Mucosa of rectum (tissue), 2 donors: Measurements from ENCODE around the gene ITK.

Source experiments
- H3K27ac ChIP-seq, 2 donors: one replicate each; pipeline ENCODE4 v1.7.0; 2013; ENCODE audit warnings: inconsistent platforms in 2 of 2, low read depth in 2 of 2, low read length in 2 of 2
- H3K27me3 ChIP-seq, 2 donors: one replicate each; pipeline ENCODE4 v1.7.0; 2013; ENCODE audit warnings: low read length in 2 of 2; ENCODE audit not compliant: control insufficient read depth in 2 of 2, insufficient read depth in 2 of 2
- H3K36me3 ChIP-seq, 2 donors: one replicate each; pipeline ENCODE4 v1.7.0; 2013; ENCODE audit warnings: low read length in 2 of 2; ENCODE audit not compliant: control insufficient read depth in 2 of 2, insufficient read depth in 2 of 2
- H3K4me1 ChIP-seq, 2 donors: one replicate each; pipeline ENCODE4 v1.7.0; 2013; ENCODE audit warnings: low read length in 2 of 2, mild to moderate bottlenecking in 1 of 2; ENCODE audit not compliant: control insufficient read depth in 2 of 2, insufficient read depth in 2 of 2
- H3K4me3 ChIP-seq, 2 donors: one replicate each; pipeline ENCODE4 v1.7.0; 2013; ENCODE audit warnings: low read length in 2 of 2
- H3K9ac ChIP-seq, 2 donors: one replicate each; pipeline ENCODE4 v1.7.0; 2013; ENCODE audit warnings: low read length in 2 of 2, low read depth in 1 of 2, mild to moderate bottlenecking in 1 of 2
- H3K9me3 ChIP-seq, 2 donors: one replicate each; pipeline ENCODE4 v1.7.0; 2013; ENCODE audit warnings: low read length in 2 of 2; ENCODE audit not compliant: control insufficient read depth in 2 of 2
- donor health status: healthy.
- donor health status: Normal muscosa, but diverticular disease.

The ITK gene

DNA sequence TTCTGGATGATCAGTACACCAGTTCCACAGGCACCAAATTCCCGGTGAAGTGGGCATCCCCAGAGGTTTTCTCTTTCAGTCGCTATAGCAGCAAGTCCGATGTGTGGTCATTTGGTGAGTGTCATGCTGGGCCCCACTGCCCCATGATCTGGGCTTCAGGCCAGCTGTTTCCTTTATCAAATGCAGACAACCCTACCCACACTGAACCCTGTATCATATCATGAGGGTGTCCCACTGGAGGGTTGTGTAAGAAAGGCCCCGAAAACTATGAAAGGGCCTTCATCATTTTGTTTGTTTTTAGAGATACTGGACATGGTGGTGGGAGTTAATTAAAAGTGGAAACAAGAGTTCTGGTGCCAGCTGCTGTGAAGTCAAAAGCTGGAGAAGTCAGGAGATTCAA lies 65.2 kb downstream of the ITK start:
- Histone ChIP-seq H3K27me3 (no peaks in the 10 kb centered on the region), H3K9ac (no peak overlapping the region), H3K27ac (no peak overlapping the region), H3K4me3 (no peak overlapping the region), H3K9me3 (no peaks in the 10 kb centered on the region), H3K4me1 (peaks cover 8 to 11% of the 10 kb centered on the region in 2 donors), H3K36me3 (no peaks in the 10 kb centered on the region)

DNA sequence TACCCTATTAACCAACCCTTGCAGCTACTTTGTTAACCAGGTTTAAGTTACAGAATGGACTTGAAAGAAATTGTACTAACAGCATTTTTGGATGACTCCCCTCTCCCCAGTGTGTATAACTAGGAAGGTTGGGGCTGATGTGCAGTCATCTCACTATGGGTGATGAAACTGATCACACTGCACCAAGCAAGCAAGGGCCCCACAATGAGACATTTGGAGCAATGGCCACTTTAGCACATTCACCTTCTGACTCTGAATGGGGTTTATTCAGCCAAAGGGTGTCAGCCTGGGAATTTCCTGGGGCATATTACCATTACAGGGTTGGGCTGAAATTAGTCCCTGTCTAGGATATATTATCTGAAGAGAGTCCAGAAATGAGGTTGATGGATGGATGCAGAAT lies 66.6 kb downstream of the ITK start:
- H3K9me3 ChIP-seq = no peaks in the 10 kb centered on the region
- no peak overlapping the region for H3K4me3 ChIP-seq
- no peaks in the 10 kb centered on the region for H3K36me3 ChIP-seq
- no peak overlapping the region for H3K27ac ChIP-seq
- no peak overlapping the region for H3K9ac ChIP-seq
- H3K27me3 ChIP-seq = no peaks in the 10 kb centered on the region
- H3K4me1 ChIP-seq = peaks cover 8 to 11% of the 10 kb centered on the region in 2 donors

DNA sequence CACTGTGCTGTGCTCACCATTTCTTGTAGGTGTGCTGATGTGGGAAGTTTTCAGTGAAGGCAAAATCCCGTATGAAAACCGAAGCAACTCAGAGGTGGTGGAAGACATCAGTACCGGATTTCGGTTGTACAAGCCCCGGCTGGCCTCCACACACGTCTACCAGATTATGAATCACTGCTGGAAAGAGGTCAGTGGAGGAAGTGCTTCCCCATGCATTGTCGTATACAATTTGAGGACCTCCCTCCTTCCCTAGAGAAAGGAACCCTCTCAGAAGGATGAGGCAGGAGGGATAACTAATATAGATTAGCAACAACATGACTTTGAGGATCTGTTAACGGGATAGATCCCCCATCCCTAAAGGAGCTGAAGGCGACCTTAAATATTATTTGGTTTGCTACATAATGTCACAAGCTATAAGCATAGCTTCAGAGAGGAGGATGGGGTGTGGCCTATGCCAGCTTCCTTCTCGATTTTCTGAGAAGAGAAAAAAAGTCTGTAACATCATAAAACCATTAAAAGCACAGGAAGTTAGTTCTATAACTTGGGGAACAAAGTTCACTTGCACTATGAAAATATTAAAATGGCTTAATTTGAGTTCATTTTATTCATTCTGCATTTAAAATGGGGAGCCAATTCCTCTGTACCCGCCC lies 68.3 kb downstream of the ITK start:
- H3K4me3 ChIP-seq = no peak overlapping the region
- no peaks in the 10 kb centered on the region for H3K9me3 ChIP-seq
- peak overlapping the region in 1 of 2 donors; percentile 56 for H3K27ac ChIP-seq
- no peaks in the 10 kb centered on the region for H3K27me3 ChIP-seq
- no peak overlapping the region for H3K9ac ChIP-seq
- H3K36me3 ChIP-seq = no peaks in the 10 kb centered on the region
- H3K4me1 ChIP-seq = peaks cover 11 to 16% of the 10 kb centered on the region in 2 donors

DNA sequence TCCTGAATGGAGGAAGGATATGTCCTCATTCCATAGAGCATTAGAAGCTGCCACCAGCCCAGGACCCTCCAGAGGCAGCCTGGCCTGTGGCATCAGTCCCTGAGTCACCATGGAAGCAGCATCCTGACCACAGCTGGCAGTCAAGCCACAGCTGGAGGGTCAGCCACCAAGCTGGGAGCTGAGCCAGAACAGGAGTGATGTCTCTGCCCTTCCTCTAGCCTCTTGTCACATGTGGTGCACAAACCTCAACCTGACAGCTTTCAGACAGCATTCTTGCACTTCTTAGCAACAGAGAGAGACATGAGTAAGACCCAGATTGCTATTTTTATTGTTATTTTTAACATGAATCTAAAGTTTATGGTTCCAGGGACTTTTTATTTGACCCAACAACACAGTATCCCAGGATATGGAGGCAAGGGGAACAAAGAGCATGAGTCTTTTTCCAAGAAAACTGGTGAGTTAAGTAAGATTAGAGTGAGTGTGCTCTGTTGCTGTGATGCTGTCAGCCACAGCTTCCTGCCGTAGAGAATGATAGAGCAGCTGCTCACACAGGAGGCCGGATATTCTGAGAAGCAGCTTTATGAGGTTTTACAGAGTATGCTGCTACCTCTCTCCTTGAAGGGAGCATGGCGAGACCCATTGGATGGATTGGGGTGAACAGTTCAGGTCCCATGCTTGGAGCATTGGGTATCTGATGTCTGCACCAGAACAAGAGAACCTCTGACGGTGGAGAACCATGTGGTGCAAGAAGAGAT lies 72.2 kb downstream of the ITK start:
- H3K4me1 ChIP-seq = peaks cover 8 to 16% of the 10 kb centered on the region in 2 donors
- no peaks in the 10 kb centered on the region for H3K9me3 ChIP-seq
- H3K9ac ChIP-seq = no peak overlapping the region

DNA sequence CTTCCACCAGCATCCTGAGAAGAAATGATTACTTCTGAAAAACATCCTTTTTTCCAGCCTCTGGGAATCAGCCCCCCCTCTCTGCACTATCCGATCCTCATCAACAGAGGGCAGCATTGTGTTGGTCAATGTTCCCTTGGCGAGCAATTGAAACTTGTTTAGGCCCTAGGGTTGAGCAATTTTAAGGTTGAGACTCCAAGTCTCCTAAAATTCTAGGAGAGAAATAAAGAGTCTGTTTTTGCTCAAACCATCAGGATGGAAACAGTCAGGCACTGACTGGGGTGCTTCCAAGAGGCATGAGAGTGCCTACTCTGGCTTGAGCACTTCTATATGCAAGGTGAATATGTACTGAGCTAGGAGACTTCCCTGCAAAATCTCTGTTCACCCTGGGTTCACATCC lies 72.9 kb downstream of the ITK start:
- Histone ChIP-seq H3K36me3 (no peaks in the 10 kb centered on the region), H3K27me3 (no peaks in the 10 kb centered on the region), H3K4me1 (peaks cover 8 to 16% of the 10 kb centered on the region in 2 donors), H3K4me3 (no peak overlapping the region), H3K27ac (no peak overlapping the region), H3K9ac (no peak overlapping the region), H3K9me3 (no peaks in the 10 kb centered on the region)

More for the DNA sequence above, 72.2 kb downstream of the ITK start:
- H3K27ac ChIP-seq = peak overlapping the region in 1 of 2 donors; percentile 57
- H3K4me3 ChIP-seq = no peak overlapping the region
- H3K27me3 ChIP-seq = no peaks in the 10 kb centered on the region
- no peaks in the 10 kb centered on the region for H3K36me3 ChIP-seq

DNA sequence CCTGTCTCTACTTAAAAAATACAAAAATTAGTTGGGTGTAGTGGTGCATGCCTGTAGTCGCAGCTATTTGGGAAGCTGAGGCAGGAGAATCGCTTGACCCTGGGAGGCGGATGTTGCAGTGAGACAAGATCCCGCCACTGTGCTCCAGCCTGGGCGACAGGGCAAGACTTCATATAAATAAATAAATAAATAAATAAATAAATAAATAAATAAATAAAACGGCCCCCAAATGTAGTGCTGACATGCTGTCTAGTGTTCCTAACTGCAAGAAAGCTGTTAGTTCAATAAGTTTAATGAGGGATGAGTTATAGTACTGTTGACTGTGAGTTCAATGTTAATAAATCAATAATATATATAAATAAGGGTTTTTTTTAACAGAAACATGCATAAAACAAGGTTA lies 77.8 kb downstream of the ITK start:
- peaks cover 0 to 3% of the 10 kb centered on the region in 2 donors for H3K4me1 ChIP-seq
- H3K9ac ChIP-seq = no peak overlapping the region

DNA sequence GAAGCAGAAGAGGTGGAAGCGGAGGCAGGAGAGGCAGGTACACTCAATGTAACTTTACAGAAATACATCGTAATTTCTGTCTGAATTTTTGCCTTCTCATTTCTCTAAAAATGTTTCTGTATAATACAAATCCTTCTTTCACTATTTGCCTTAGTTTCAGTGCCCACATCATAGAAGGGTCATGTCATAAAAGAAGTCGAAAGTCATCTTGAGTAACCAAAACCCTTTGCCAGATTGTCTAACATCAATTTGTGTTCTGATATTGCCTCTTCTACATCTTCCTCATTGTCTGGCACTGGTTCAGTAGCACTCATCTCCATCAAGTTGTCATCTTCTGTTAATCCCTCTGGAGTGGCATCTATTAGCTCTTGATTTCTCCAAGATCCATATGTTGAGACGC lies 79.1 kb downstream of the ITK start:
- Histone ChIP-seq H3K27ac (no peak overlapping the region), H3K9ac (no peak overlapping the region), H3K27me3 (no peaks in the 10 kb centered on the region), H3K9me3 (no peaks in the 10 kb centered on the region), H3K4me3 (no peak overlapping the region), H3K4me1 (peaks cover 0 to 3% of the 10 kb centered on the region in 2 donors), H3K36me3 (no peaks in the 10 kb centered on the region)

More for the DNA sequence above, 77.8 kb downstream of the ITK start:
- H3K36me3 ChIP-seq = no peaks in the 10 kb centered on the region
- H3K9me3 ChIP-seq = no peaks in the 10 kb centered on the region
- H3K27ac ChIP-seq = no peak overlapping the region
- H3K4me3 ChIP-seq = no peak overlapping the region
- H3K27me3 ChIP-seq = no peaks in the 10 kb centered on the region

DNA sequence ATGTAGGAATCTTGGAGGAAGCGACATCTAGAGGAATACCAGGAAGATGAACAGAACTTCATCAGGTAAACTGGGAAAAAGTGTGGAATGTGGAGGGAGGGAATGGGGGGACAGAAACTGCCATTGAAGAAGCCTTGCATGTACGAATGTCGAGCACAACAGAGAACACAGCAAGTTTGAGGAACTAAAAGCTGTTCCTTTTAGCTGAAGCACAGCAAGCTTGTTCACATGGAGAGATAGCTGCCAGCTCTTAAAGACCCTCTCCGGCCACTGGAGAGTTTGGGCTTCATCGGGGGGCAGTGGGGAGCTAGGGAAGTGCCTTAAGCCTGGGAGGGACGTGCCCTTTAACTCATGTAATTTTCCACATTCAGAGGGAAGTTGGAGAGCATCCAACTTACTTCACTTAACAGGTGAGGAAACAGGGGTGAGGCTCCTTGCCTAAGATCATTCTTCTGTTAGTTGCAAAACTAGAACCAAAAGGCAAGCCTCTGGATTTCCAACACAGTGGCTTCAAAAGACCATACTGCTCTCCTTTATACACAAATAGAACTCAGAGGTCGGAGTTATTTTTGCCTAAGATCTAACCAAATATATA lies 83.0 kb downstream of the ITK start:
- Histone ChIP-seq H3K27me3 (peaks cover 0 to 4% of the 10 kb centered on the region in 2 donors), H3K4me3 (no peak overlapping the region), H3K36me3 (no peaks in the 10 kb centered on the region), H3K9ac (no peak overlapping the region), H3K27ac (peak overlapping the region in 1 of 2 donors; percentile 6), H3K4me1 (peaks cover 5 to 16% of the 10 kb centered on the region in 2 donors), H3K9me3 (no peaks in the 10 kb centered on the region)

DNA sequence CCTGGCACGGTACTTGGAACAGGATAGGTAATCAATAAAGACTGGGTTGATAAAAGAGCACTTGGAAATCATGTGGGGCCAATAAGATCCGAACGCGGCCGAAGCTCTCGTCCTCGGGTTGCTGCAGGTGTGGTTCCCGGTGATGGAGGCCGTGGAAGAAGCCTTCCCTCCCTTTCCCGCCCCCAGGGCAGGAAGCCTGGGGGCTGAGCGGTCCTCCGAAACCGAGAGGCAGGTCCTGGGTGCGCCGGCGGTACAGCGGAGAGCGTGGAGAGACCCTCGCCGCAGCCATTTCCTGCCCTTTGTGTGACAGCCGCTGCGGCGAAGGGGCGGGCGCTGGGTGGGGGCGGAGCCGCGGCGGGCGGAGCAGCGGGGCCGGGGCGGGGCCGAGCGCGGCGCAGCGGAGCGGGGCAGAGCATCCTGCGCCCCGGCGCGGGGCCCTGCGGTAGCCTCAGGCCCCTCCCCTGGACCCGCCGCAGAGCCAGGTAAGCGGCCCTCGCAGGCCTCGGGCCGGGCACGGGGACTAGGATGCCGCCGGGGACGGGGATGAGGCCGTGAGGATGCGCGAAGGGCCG lies 85.2 kb downstream of the ITK start, which contains the start of gene CYFIP2:
Gene CYFIP2, plus strand, starts transcription at position 410 of the 572 bp plus-strand sequence. CDS start 19,239 bp downstream, outside the sequence.
- H3K27me3 ChIP-seq = peaks cover 0 to 4% of the 10 kb centered on the region in 2 donors
- peaks cover 5 to 19% of the 10 kb centered on the region in 2 donors for H3K4me1 ChIP-seq
- no peaks in the 10 kb centered on the region for H3K9me3 ChIP-seq
- H3K27ac ChIP-seq = peak within 1 kb of the TSS; percentile 64 to 79
- no peaks in the 10 kb centered on the region for H3K36me3 ChIP-seq
- H3K9ac ChIP-seq = peak within 1 kb of the TSS; percentile 82 to 85
- peak within 1 kb of the TSS; percentile 74 to 84 for H3K4me3 ChIP-seq
